ENCODE data around the gene PLEKHF1. TPM values are rescaled to one million over a fixed set of nuclear protein-coding genes. Genes with fewer than 3 reads are reported as not detected.

PLEKHF1 gene
- polyA plus RNA-seq, 3 donors = 0.11 to 0.29 (median 0.26) TPM

DNA sequence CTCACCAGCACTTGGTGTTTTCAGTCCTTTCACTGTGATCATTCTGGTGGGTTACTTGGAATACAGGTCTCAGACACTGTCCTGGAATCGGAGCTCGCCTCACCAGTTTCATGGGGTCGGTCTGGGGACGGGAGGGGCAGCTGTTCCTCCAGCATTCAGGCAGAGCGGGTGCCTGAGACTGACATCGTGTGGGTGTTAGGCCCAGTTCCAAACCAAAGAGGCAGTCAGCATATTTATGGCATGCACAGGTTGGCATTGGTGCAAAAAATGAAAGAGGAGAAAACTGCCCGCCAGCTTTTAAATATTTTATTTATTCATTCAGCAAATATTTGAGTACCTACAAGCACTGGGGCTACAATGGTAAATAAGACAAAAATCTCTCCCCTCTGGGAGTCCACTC is 20.1 kb downstream of the PLEKHF1 start:
- Mint-ChIP-seq H3K27ac (peak overlapping the region in 1 of 7 donors; percentile 23), H3K4me1 (peaks cover 19% of the 10 kb centered on the region), H3K9me3 (peaks cover under 1 to 8% (median 3%) of the 10 kb centered on the region in 7 donors), H3K36me3 (peaks cover 0 to 2% of the 10 kb centered on the region in 2 donors), H3K4me3 (no peak overlapping the region), H3K27me3 (ENCODE audit: low read depth in 3 of 3) (peaks cover 5 to 7% (median 7%) of the 10 kb centered on the region in 3 donors)
- peaks cover 9% of the 10 kb centered on the region in 2 donors for H3K4me1 ChIP-seq (ENCODE audit: control insufficient read depth in 1 of 2, insufficient read depth in 2 of 2, low read length in 2 of 2)
- H3K9ac ChIP-seq (ENCODE audit: insufficient read depth, low read length, poor library complexity, severe bottlenecking) = no peak overlapping the region
- H3K27me3 ChIP-seq (ENCODE audit: control insufficient read depth in 2 of 2, insufficient read depth in 2 of 2, low read length in 2 of 2) = no peaks in the 10 kb centered on the region
- 70% methylated on average over 4 of the region's 7 CpGs for WGBS (ENCODE audit: insufficient coverage)
- TF ChIP-seq, protein P1, sequence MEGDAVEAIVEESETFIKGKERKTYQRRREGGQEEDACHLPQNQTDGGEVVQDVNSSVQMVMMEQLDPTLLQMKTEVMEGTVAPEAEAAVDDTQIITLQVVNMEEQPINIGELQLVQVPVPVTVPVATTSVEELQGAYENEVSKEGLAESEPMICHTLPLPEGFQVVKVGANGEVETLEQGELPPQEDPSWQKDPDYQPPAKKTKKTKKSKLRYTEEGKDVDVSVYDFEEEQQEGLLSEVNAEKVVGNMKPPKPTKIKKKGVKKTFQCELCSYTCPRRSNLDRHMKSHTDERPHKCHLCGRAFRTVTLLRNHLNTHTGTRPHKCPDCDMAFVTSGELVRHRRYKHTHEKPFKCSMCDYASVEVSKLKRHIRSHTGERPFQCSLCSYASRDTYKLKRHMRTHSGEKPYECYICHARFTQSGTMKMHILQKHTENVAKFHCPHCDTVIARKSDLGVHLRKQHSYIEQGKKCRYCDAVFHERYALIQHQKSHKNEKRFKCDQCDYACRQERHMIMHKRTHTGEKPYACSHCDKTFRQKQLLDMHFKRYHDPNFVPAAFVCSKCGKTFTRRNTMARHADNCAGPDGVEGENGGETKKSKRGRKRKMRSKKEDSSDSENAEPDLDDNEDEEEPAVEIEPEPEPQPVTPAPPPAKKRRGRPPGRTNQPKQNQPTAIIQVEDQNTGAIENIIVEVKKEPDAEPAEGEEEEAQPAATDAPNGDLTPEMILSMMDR (IDR thresholded peaks at IDR 0.05) = no peak
- no peaks in the 10 kb centered on the region for H4K20me1 ChIP-seq (ENCODE audit: insufficient read depth, low read length)
- no peak overlapping the region for H3K4me3 ChIP-seq (replicated peaks in 1 of 3; ENCODE audit: low read depth in 2 of 3, low read length in 3 of 3)
- H3K36me3 ChIP-seq (replicated peaks in 1 of 2; ENCODE audit: control insufficient read depth in 1 of 2, insufficient read depth in 2 of 2, low read length in 2 of 2) = no peaks in the 10 kb centered on the region
- H3K27ac ChIP-seq (ENCODE audit: low read depth in 1 of 2, low read length in 2 of 2) = no peak overlapping the region
- H3K79me2 ChIP-seq (ENCODE audit: insufficient read depth, low read length) = no peaks in the 10 kb centered on the region
- intact Hi-C loops (cut with micrococcal nuclease) = no loop called here
- H3K4me2 ChIP-seq (replicated peaks; ENCODE audit: extremely low read depth, low read length, poor library complexity, severe bottlenecking) = no peak overlapping the region
- no peak overlapping the region for H2AFZ ChIP-seq (ENCODE audit: insufficient read depth, low read depth, low read length, poor library complexity, severe bottlenecking)
- peaks cover 0 to 1% of the 10 kb centered on the region in 2 donors for H3K9me3 ChIP-seq (replicated peaks in 1 of 2; ENCODE audit: control insufficient read depth in 1 of 2, insufficient read depth in 1 of 2, low read length in 2 of 2)
- DNase-seq = no peak

DNA sequence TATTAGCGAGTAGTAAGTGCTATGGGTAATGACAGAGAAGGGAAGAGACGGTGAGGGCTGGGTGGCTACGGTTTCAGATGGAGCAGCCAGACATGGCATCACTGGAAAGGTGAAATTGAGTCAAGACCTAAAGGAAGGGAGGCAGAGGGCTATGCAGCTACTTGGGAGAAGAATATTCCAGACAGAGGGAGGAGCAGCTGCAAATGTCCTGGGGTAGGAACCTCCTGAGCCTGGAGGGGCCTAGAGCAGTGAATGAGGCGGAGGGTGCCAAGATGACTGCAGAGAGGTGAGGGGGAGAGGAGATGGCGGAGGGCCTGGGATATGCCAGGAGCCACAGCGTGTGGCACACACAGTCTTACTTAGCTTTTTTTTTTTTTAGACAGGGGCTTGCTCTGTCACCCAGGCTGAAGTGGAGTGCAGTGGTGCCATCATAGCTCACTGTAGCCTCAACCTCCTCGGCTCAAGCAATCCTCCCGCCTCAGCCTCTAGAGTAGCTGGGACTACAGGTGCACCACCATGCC is 21.1 kb downstream of the PLEKHF1 start:
- Mint-ChIP-seq H3K9me3 (peaks cover 4 to 15% (median 10%) of the 10 kb centered on the region in 7 donors), H3K36me3 (no peaks in the 10 kb centered on the region), H3K27me3 (ENCODE audit: low read depth in 3 of 3) (peaks cover 5 to 7% (median 6%) of the 10 kb centered on the region in 3 donors), H3K4me3 (no peak overlapping the region), H3K27ac (no peak overlapping the region), H3K4me1 (peaks cover 9% of the 10 kb centered on the region)
- H4K20me1 ChIP-seq (ENCODE audit: insufficient read depth, low read length) = no peaks in the 10 kb centered on the region
- no peak overlapping the region for H3K27ac ChIP-seq (ENCODE audit: low read depth in 1 of 2, low read length in 2 of 2)
- H3K9ac ChIP-seq (ENCODE audit: insufficient read depth, low read length, poor library complexity, severe bottlenecking) = no peak overlapping the region
- H3K4me3 ChIP-seq (replicated peaks in 1 of 3; ENCODE audit: low read depth in 2 of 3, low read length in 3 of 3) = no peak overlapping the region
- H3K9me3 ChIP-seq (replicated peaks in 1 of 2; ENCODE audit: control insufficient read depth in 1 of 2, insufficient read depth in 1 of 2, low read length in 2 of 2) = peaks cover 3 to 8% of the 10 kb centered on the region in 2 donors
- no peaks in the 10 kb centered on the region for H3K36me3 ChIP-seq (replicated peaks in 1 of 2; ENCODE audit: control insufficient read depth in 1 of 2, insufficient read depth in 2 of 2, low read length in 2 of 2)
- no peak overlapping the region for H2AFZ ChIP-seq (ENCODE audit: insufficient read depth, low read depth, low read length, poor library complexity, severe bottlenecking)
- TF ChIP-seq, protein P1 (IDR thresholded peaks at IDR 0.05) = no peak
- H3K27me3 ChIP-seq (ENCODE audit: control insufficient read depth in 2 of 2, insufficient read depth in 2 of 2, low read length in 2 of 2) = no peaks in the 10 kb centered on the region
- no peak overlapping the region for H3K4me2 ChIP-seq (replicated peaks; ENCODE audit: extremely low read depth, low read length, poor library complexity, severe bottlenecking)
- H3K4me1 ChIP-seq (ENCODE audit: control insufficient read depth in 1 of 2, insufficient read depth in 2 of 2, low read length in 2 of 2) = no peaks in the 10 kb centered on the region
- H3K79me2 ChIP-seq (ENCODE audit: insufficient read depth, low read length) = no peaks in the 10 kb centered on the region
- intact Hi-C loops (cut with micrococcal nuclease) = no loop called here
- no peak for DNase-seq
- WGBS (ENCODE audit: insufficient coverage) = 94% methylated on average over 8 of the region's 8 CpGs
